ENCODE measurements around the gene THBD. TPM values are rescaled to one million over a fixed set of nuclear protein-coding genes. Genes with fewer than 3 reads are reported as not detected.

The THBD gene
- total RNA-seq, 1 experiment from 2014 or later = 0.28 TPM

DNA sequence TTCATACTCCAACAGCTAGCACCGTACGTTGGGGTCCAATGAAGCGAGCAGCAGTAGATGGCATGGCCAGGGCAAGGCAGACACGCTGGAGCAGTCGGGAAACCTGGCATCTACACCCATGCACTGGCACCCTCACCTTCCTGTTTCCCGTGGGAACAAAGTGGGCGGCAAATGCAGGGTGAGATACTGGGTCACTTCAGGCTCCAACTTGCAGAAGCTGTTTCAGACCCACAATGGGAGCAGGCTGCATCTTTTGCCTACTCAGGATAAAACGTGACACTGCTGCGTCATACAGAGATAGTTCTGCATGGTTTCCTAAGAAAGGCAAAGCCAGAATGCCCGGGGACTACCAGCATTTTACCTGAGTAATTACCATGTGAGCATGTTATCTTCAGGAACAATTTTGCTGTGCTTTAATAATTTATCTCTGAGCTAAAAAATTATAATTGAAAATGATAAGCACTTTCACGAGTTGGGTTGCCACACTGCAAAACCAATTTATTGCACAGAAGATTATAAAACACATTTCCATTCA is 47.6 kb upstream of the THBD start:
- H3K9me3 Mint-ChIP-seq = no peaks in the 10 kb centered on the region
- Histone ChIP-seq H3K79me2 (ENCODE audit: insufficient read depth, low read length) (no peaks in the 10 kb centered on the region), H2BK15ac (ENCODE audit: low read depth, low read length) (no peak overlapping the region), H3K27ac (ENCODE audit: insufficient read length, low read depth, low read length) (no peak overlapping the region), H4K20me1 (ENCODE audit: control insufficient read depth, insufficient read depth, insufficient read length) (no peaks in the 10 kb centered on the region), H3K14ac (ENCODE audit: insufficient read depth, low read length) (no peak overlapping the region), H3K79me1 (ENCODE audit: insufficient read depth, low read depth, low read length, poor library complexity, severe bottlenecking) (no peaks in the 10 kb centered on the region), H2AFZ (ENCODE audit: low read length) (no peak overlapping the region), H3K23me2 (ENCODE audit: insufficient read length, low read depth, low read length, poor library complexity, severe bottlenecking) (no peaks in the 10 kb centered on the region), H3K23ac (ENCODE audit: insufficient read length, low read depth, low read length) (no peak overlapping the region), H2BK120ac (ENCODE audit: low read depth, low read length, poor library complexity, severe bottlenecking) (no peak overlapping the region), H2AK5ac (ENCODE audit: insufficient read length, low read length) (no peak overlapping the region), H4K5ac (ENCODE audit: insufficient read length, low read depth, low read length) (no peak overlapping the region), H3K9me3 (ENCODE audit: control insufficient read depth, low read depth, low read length) (no peaks in the 10 kb centered on the region), H3K56ac (ENCODE audit: insufficient read length, low read depth, low read length) (no peak overlapping the region), H3K9ac (ENCODE audit: extremely low read depth, insufficient read length, low read length) (no peak overlapping the region), H3K4me2 (ENCODE audit: insufficient read depth, insufficient read length, low read length) (no peak overlapping the region), H4K8ac (replicated peaks; ENCODE audit: insufficient read length, low read depth, low read length) (no peak overlapping the region), H3K27me3 (ENCODE audit: insufficient read depth, low read length) (no peaks in the 10 kb centered on the region), H3K4ac (ENCODE audit: low read depth, low read length) (no peak overlapping the region), H3T11ph (ENCODE audit: low read length) (no peak overlapping the region), H2BK20ac (ENCODE audit: low read depth, low read length, poor library complexity, severe bottlenecking) (no peak overlapping the region), H4K91ac (ENCODE audit: insufficient read length, low read depth, low read length) (no peak overlapping the region), H3K4me1 (ENCODE audit: insufficient read depth, low read length) (no peaks in the 10 kb centered on the region), H2BK5ac (ENCODE audit: insufficient read length, low read length) (no peak overlapping the region), H3K18ac (ENCODE audit: insufficient read length, low read depth, low read length) (no peak overlapping the region), H2BK12ac (ENCODE audit: insufficient read length, low read depth, low read length) (no peak overlapping the region)
- H3K4me3 Mint-ChIP-seq = no peak overlapping the region
- peaks cover 8% of the 10 kb centered on the region; the same call in 1 of the 2 replicates for H3K27me3 Mint-ChIP-seq (ENCODE audit: low read depth)
- H3K36me3 Mint-ChIP-seq (ENCODE audit: insufficient read depth in 1 of 3, low read depth in 3 of 3) = no peaks in the 10 kb centered on the region
- DNase-seq = no peak
- H3K4me1 Mint-ChIP-seq = peaks cover 11 to 13% of the 10 kb centered on the region in 2 experiments
- H3K27ac Mint-ChIP-seq = no peak overlapping the region; a peak in 1 of 7 replicates
- TF ChIP-seq, protein P1, sequence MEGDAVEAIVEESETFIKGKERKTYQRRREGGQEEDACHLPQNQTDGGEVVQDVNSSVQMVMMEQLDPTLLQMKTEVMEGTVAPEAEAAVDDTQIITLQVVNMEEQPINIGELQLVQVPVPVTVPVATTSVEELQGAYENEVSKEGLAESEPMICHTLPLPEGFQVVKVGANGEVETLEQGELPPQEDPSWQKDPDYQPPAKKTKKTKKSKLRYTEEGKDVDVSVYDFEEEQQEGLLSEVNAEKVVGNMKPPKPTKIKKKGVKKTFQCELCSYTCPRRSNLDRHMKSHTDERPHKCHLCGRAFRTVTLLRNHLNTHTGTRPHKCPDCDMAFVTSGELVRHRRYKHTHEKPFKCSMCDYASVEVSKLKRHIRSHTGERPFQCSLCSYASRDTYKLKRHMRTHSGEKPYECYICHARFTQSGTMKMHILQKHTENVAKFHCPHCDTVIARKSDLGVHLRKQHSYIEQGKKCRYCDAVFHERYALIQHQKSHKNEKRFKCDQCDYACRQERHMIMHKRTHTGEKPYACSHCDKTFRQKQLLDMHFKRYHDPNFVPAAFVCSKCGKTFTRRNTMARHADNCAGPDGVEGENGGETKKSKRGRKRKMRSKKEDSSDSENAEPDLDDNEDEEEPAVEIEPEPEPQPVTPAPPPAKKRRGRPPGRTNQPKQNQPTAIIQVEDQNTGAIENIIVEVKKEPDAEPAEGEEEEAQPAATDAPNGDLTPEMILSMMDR (conservative IDR thresholded peaks at IDR 0.05) = no peak
- WGBS (ENCODE audit: extremely low coverage, insufficient read length, low lambda C conversion rate) = no CpG with 5 or more reads among the region's 11 CpGs
